Daoy (cell line): ENCODE measurements around the gene HNRNPUL1. TPM values are rescaled to one million over a fixed set of nuclear protein-coding genes. Genes with fewer than 3 reads are reported as not detected.
"Not testable (repeated sequence)": the region's sequence is repeated elsewhere in the genome, so short reads cannot be mapped to it uniquely, and the experiment has no call there.

Experiments
- DNase-seq: peaks from one replicate; pipeline ENCODE4 v3.0.0-alpha.2; 2015; ENCODE audit warnings: low read depth
- total RNA-seq: library from RNA; depleted of rRNA; stranded (reverse); fragments of >200 nt; shearing (Covaris generic); gene quantifications from 2 replicates; pipeline ENCODE4 v1.2.3, GENCODE V29; 2014

The HNRNPUL1 gene
- total RNA-seq, 1 experiment from 2014 or later: 148 TPM

DNA sequence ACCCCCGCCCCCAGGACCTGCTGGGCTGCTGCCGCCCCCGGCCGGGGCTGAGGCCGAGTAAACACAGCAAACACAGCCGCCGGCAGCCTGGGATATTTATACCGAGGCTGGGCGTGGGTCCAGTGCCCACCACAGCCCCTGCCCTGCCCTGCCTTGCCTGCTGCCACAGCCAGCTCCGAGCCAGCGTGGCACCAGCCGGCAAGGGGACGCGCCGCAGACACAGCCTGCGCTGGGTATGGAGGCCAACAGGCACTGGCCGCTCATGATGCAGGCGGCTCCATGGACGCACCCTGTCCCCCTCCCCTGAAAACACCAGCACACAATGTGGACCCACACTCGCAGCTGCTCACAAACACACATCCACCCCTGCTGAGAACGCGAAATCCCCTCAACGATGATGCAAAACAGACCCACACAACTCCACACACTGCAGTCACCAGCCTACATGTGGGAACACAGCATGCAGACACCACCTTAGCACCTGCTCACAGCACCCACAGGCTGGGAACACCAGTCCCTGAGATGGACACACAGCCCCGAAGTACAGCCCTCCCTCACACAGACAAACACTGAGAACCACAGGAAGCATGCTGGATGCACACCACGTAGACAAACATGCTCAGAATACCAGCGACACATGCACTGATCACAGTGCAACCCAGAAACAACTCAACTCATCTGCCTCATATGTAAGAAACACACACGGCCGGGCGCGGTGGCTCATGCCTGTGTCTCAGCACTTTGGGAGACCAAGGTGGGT, 62.0 kb downstream of the HNRNPUL1 start:
- DNase-seq: peak; percentile 70

DNA sequence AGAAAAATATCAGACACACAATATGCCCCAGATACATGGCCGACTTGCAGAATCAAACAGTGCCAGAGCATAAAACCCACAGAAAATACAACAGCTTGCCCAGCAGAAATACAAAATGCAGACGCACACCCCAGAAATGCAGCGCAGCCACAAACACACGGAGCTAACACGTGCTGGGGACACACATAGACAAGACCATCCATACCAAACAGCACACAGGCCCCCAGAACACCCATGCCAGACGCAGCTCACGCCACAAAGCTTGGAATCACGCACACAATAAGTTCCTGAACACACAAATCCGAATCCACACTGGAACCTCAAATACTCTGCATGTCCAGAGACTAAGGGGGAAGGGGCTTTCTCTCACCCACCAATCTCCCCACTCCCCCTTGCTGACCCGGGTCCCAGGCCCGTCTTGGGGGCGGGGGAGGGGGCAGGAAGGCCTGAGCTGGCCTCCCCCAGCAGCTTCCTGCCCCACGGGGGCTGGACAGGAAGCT, 63.0 kb downstream of the HNRNPUL1 start:
- peak; percentile 35 for DNase-seq

DNA sequence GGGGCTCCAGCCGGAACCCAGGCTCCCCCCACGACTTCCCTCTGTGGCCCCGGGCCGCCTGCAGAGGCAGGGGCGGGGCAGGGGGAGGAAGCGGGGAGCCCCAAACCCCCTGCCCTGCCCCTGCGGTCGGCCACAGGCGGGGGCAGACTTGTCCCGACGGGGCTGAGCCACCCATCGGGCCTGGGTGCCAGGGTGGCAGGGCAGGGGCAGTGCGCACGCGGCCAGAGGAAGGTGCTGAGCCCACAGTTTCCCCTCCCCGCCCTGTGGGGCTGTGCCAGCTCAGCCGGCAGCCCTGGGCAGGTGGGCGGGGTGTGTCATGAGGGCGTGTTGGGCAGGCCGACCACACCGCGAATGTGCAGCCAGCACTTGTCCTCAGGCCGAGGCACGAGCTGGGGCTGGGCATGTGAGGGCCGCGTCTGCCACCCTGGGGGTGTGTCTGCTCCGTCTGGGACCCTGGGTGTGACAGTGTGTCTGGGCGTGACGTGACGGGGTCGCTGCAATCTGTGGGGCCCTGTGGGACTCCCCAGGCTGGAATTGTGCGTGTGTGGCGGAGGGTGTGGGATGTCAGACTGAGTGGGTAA, 63.5 kb downstream of the HNRNPUL1 start:
- DNase-seq: peak; percentile 95

DNA sequence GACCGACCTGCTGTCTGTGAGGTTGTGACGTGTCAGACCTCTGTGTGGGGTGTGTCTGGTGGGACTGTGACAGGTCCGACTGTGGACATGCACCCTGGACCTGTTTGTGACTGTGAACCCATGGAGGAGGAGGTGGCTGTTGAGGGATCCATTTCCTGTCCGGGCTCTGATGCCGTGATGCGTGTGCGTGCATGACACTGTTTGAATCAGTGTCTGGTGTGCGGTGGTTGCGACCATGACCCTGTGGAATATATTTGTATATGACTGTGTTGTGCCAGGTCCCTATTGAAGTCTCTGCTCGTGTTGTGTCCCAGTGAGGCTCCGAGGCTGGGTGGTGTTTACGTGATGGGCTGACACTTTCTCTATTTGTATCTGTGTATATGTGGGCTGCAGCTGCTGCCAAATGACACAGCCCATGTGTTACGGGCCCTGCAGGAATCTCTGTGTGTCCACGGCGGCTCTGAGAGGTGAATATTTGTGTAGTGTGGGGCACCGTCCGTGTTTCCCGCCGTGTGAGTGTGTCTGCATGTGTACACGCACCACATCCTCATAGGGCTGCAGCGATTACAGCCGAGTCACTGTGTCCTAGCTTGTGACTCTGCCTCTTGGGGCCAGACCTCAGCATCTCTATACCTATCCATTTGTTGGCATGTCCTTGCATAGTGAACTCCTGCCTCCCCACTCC, 64.1 kb downstream of the HNRNPUL1 start:
- peak; percentile 47 for DNase-seq

DNA sequence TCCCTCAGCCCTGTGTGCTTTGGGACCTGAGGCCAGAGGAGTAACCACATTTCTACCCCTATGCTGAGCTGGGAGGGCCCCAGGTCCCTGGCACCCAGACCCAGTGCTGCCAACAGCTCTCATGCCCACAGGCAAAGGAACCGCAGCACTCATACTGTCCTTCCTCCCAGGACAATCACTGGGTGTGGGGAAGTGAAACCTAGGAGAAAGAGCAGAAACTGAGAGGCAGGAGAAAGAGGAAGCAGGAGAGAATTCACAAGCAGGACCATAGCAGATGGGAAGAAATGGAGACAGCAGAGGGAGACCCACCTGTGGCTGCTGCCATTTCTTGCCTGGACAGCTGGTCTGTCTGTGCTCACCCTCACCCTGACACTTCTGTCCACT, 64.7 kb downstream of the HNRNPUL1 start:
- DNase-seq: no peak

DNA sequence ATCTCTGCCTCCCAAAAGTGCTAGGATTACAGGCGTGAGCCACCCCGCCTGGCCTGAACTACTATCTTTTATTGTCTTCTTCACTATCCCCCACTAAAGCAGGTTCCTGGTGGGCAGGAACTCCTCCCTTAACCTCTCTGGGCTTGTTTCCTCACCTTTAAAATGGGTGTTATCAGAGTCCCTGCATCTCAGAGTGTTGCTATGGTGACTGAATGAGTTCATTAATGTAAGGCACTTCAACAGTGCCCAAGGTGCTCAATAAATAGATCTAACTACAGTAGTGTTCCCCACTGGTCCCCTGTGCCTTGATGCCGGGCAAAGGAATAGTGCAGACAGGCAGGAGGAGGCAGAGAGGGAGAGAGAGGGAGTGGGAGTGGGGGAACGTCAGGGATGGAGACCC, 66.3 kb downstream of the HNRNPUL1 start:
- no peak for DNase-seq

DNA sequence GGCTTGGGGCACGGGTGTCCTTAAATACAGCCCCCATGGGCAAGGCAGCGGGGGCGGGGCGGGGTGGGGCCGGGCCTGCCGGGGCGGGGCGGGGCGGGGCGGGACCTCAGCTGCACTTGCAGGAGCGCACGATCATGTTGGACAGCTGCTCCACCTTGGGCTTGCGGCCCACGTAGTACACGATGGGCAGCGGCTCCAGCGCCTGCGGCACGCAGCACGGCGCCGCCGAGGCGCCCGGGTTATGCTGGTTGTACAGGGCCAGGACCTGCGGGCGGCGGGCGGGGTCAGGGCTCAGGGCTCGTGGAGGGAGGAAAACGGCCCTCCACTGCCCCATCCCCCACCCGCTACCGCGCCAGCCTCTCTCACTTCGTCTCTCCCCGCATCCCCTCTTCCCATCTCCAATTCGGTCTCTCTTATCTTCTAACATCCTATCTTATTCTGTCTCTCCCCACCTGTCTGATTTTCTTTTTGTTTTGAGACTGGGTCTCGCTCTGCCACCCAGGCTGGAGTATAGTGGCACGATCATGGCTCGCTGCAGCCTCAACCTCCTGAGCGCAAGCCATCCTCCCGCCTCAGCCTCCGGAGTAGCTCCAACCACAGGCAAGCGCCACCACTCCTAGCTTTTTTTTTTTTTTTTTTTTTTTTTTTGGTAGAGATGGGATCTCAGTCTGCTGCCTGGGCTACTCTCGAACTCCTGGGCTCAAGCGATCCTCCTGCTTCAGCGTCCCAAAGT, 66.9 kb downstream of the HNRNPUL1 start:
- DNase-seq: no peak

DNA sequence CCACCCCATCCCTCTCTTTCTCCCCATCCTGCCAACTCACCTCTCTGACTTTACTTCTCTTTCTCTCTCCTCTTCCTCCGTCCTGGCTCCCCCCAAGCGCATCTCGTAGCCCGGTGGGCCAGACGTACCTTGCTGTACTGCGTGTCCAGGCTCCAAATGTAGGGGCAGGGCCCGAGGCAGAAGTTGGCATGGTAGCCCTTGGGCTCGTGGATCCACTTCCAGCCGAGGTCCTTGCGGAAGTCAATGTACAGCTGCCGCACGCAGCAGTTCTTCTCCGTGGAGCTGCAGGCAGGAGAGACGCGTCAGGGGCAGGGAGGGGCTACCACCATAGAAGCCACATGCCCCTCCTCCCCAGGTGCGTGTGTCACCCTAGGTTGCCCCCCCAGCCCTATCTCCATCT, 67.8 kb downstream of the HNRNPUL1 start:
- no peak for DNase-seq

DNA sequence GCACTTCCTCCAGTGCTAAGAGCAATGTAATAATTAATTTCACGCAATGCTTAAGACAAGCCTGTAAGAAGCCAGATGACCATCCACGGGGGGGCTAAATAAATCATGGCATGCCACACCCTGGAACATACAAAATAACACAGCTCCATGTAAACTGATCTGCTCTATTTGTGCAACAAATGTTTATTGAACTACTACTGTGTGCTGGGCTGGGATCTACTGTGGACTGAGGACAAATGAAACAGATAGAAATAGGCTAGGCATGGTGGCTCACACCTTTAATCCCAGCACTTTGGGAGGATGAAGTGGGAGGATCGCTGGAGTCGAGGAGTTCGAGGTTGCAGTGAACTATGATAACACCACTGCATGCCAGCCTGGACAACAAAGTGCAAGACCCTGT, 68.3 kb downstream of the HNRNPUL1 start:
- DNase-seq: no peak

DNA sequence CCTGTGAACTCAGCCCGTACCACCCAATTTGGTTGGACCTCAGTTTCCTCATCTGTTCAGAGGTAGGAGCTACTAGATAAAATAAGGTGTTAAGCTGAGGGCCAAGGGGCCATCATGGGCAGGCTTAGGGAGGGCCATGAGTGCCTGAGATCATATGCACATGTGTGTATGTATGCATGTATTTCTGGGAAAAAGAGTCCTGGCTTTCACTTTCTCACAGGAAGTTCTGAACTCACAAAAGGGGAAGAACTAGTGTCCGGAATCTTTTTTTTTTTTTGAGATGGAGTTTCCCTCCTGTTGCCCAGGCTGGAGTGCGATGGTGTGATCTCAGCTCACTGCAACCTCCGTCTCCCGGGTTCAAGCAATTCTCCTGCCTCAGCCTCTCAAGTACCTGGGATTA, 70.6 kb downstream of the HNRNPUL1 start:
- no peak for DNase-seq

DNA sequence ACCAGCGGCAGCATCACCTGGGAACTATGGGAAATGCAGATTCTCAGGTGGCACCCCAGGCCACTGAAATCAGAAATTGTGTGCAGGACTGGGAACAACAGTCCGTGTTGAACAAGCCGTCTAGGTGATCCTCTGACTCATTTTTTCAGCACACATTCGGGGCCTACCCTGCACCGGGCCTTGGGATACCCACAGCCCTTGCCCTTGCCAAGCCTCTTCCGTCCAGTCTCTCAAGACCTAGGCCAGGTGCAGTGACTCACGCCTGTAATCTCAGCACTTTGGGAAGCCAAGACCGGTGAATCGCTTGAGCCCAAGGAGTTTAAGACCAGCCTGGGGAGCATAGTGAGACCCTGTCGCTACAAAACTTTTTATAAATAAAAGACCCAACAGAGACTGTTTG, 71.3 kb downstream of the HNRNPUL1 start:
- DNase-seq: no peak

DNA sequence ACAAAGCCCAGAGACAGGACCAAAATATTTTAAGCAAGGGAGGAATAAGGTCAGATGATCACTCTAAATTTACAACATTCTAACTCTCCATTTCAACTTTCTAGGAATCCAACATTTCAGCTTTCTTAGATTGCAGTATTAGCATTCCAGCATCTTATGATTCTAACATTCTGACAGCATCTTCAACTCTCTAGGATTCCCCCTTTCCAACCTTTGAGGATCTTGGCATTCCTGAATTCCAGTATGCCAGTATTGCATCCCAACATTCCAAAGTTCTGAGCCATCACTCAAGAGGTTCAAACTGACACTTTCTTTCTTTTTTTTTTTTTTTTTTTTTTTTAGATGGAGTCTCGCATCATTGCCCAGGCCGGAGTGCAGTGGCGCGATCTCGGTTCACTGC, 75.8 kb downstream of the HNRNPUL1 start:
- DNase-seq: no peak

DNA sequence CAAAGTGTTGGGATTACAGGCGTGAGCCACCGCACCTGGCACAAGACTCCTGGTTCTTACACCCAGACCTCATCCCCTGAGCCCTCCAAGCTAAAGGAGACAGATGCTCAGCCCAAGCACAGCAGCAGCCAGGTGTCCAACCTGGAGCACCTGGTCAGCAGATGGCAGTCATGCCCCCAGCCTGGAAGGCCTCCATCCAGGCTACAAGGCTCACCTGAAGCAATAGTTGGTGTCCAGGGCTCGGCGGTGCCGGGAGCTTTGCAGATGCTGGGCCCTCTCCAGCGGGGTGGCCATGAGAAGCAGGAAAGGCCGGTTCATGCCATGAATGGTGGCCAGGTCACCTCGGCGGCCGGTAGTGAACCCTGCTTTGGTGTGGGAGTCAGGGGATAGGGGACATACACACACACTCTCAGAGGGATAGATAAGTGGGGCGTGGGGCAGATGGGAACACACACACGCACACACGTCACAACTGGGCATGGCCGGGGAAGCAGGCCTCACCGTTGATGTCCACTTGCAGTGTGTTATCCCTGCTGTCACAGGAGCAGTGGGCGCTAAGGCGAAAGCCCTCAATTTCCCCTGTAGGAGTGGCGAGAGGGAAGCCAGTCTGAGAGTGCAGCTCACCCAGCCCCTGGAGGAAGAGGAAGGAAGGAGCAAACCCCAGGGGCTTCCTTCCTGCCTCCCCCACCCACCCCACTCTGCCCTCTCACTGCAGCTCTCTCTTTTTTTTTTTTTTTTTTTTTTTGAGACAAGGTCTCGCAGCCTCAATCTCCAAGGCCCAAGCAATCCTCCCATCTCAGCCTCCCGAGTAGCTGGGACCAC, 77.7 kb downstream of the HNRNPUL1 start:
- no peak for DNase-seq

DNA sequence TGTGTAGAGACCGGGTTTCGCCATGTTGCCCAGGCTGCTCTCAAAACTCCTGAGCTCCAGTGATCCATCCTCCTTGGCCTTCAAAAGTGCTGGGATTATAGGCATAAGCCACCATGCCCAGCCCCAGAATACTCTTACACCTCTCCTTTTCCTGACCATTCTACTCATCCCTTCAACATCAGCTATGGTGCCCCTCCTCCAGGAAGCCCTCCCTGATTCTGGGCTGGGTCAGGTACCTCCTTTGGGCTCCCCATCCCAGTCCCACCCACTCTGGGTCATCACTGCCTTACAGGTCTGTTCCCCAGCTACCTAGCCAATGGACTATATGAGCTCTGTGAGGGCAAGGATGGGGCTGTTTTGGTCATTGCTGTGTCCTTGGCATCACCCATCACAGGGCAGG, 80.0 kb downstream of the HNRNPUL1 start:
- no peak for DNase-seq

DNA sequence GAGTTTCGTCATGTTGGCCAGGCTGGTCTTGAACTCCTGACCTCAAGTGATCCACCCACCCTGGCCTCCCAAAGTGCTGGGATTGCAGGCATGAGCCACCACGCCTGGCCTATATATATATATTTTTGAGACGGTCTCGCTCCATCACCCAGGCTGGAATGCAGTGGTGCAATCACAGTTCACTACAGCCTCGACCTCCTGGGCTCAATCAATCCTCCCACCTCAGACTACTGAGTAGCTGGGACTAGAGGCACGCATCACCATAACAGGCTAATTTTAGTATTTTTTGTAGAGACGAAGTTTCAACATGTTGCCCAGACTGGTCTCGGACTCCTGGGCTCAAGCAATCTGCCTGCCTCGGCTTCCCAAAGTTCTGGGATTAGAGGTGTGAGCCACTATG, 82.7 kb downstream of the HNRNPUL1 start:
- DNase-seq: not testable (repeated sequence)

DNA sequence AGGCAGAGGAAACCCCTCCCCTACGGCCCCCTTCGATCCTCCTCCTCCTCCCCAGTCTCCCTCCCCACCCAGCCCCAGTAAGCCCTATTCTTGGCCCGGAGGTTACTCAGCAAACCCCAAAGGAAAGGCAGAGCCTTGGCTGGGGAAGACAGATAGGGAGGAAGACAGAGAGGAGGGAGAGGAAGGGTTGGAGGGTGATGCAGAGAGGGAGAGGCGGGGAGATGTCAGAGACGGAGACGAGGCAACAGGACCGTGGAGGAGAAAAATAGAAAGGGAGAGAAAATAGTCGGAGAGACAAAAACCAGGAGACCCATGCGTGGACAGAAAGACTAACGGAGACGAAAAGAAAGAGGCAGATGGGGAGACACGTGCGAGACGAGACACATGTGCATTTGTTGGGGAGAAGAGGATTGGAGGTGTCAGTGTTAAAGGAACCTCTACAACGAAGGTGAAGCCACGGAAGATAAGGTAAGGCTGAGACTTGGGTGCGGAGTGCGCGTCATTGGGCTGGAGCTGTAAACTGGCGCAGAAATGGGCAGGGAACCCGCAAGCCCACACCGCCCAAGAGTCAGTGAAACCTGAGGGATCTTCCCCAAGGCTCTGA, 86.7 kb downstream of the HNRNPUL1 start:
- peak; percentile 28 for DNase-seq

DNA sequence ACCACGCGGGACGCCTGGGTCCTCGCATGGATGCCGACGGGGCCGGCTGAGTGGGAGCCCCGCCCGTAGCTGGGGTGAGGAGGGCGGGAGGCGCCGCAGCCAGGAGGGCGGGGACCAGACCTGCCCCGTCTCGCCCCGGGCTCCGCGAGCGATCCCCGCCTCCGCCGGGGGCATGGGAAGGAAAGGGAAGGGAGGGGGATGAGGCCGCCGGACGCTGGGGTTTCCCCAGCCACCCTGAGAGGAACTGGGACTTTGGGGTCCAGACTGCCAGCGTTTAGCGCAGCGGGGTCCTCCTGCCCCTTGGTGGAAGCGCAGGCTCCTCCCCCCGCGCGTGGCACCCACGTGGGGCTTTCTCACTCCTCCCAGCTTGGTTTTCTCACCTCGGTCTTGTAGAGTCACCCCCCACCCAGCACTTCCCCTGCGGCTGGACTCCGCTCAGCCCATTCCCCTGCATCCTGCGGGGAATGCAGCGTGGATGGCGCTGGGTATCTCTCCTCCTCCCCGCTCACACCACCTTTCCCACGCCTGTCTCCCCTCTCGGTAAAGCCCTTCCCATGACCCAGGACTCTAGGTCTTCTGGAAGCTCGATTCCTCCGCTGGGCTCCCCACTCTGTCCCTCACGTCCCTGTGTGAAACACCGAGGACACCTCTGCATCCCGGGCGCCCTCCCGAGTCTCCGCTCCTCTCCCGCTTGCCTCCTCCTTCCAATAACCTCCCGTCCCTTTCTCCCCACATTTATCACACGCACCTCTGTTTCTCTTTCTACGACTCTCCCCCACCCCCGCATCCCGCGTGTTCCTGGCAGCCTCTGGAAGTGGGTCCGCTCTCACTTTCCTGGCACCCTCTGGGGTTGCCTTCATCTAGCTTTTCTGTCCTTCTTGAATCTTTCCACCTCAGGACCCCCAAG, 87.4 kb downstream of the HNRNPUL1 start:
- peak; percentile 66 for DNase-seq

DNA sequence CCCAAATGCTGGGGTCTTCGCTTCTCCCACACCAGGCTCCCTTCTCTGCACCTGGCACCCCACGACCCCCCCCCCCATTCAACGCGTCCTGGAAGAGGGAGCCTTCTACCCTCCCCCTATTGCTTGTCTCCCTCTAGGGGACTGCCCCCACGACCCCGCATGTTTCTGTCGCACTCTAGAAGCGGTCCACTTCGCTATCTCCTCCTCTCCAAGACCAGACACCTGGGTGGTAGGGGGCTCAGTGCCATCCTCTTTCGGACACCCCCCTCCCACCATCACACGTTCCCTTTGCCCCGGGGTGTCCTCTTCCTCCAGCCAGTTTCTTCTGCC, 88.1 kb downstream of the HNRNPUL1 start:
- no peak for DNase-seq

DNA sequence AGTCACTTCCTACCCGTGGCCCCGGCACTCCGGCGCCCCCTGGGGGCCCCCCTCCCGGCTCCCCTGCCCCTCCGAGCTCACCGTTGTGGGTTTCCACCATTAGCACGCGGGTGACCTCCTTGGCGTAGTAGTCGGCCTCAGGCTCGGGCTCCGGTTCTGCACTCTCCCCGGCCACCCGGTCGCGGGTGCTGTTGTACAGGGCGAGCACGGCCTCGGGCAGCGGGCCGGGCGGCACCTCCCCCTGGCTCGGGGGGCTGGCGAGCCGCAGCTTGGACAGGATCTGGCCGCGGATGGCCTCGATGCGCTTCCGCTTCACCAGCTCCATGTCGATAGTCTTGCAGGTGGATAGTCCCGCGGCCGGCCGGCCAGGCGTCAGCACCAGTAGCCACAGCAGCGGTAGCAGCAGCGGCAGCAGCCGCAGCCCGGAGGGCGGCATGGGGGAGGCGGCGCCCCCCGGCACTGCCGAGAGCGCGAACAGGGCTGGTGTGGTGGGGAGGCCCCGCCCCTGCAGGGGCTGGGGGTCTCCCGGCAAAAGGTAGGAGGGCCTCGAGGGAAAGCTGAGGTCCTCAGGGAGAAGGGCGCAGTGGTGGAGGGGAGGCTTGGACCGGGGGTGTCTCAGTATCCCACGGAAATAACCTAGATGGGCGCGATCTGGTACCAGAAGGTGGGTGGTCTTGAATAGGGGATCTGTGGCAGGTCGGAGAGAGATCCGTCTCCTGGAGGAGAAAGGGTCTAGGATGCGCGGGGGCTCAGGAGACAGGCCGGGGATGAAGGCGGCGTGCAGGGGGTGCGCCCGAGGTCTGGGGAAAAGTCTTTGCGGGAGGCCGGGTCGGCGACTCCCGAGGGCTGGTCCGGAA, 88.7 kb downstream of the HNRNPUL1 start:
- DNase-seq: peak; percentile 73
